Epithelial cell of esophagus (primary cell): ENCODE results near the gene SFSWAP.
A peak's percentile ranks its signal among the peaks of the same experiment; 100 is the strongest.

Experiments
- DNase-seq: peaks from one replicate; pipeline ENCODE4 v3.0.0; 2010; ENCODE audit warnings: low read depth
- H3K4me3 ChIP-seq: 2 replicates; pipeline ENCODE4 v1.5.1; 2011; ENCODE audit warnings: mild to moderate bottlenecking, low read length, control low read depth
- TF ChIP-seq, protein P1 (sequence below): IDR thresholded peaks from 2 replicates; pipeline ENCODE4 v1.5.1; 2011; ENCODE audit warnings: low read depth, mild to moderate bottlenecking, low read length, control low read depth, inconsistent platforms; ENCODE audit not compliant: insufficient read depth; ENCODE audit errors: missing control alignments

SFSWAP gene

DNA sequence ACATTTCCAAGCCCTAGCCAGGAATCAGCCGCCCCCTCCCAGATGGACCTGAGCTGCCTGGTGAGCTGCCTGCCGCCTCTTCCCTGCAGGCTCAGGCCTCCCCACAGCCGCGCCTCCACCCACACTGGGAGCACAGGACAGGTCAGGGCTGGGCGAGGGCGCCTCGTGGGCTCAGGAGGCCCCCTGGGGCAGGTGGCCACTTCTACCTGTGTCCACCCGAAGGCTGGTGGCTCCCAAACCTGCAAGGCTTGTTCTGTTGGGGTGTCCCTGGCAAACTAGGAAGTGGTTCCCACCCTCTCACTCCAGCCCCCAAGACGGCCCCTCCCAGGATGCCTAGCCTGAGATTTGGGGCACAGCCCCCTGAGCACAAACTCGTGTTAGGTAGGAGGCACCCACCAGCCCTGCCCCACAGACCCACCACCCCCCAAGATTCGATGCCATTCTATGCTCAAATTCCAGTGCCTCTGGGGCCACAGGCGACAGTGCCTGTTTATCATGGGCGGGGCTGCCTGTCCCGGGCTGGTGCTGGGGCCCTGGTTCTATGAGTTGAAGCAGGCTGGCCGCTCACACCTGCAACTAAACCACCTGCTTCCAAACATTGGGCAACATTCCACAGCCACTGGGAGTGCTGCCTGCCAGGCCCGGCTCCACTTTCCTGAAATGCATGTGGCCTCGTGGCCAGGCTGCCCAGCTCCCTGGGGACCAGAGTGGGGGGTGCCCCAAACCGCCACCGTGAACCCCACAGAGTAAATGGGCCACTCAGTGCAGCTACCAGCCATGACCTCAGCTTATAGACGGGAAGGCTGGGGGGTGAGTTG lies 124.1 kb downstream of the SFSWAP start:
- peak; percentile 23 for DNase-seq
- no peak overlapping the region for H3K4me3 ChIP-seq
- TF ChIP-seq, protein P1, sequence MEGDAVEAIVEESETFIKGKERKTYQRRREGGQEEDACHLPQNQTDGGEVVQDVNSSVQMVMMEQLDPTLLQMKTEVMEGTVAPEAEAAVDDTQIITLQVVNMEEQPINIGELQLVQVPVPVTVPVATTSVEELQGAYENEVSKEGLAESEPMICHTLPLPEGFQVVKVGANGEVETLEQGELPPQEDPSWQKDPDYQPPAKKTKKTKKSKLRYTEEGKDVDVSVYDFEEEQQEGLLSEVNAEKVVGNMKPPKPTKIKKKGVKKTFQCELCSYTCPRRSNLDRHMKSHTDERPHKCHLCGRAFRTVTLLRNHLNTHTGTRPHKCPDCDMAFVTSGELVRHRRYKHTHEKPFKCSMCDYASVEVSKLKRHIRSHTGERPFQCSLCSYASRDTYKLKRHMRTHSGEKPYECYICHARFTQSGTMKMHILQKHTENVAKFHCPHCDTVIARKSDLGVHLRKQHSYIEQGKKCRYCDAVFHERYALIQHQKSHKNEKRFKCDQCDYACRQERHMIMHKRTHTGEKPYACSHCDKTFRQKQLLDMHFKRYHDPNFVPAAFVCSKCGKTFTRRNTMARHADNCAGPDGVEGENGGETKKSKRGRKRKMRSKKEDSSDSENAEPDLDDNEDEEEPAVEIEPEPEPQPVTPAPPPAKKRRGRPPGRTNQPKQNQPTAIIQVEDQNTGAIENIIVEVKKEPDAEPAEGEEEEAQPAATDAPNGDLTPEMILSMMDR: no peak

DNA sequence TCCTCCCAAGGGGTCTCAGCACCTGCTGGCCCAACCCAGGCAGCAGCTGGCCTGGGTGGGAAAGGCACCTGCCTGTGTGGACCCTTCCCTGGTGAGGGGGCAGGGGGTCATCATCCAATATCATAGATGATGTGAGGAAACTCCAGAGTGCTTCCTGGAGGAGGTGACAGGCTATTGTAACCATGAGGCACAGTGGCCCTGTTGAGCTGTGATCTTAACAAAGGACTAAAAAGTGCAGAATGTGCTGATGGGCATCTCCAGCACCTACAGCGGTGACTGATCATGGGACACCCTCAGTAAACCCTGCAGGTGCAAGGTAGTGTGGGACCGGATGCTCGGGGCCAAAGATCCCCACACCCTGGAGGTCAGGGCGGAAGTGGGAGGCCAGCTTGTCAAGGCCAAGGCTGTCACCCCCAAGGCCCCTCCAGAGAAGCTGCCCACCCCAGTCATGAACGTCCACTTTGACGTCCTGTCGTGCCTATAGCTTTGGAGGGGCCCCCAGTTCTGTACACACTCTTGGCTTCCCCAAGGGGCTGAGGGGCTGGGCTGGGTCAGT lies 124.8 kb downstream of the SFSWAP start:
- H3K4me3 ChIP-seq: no peak overlapping the region
- no peak for DNase-seq
- TF ChIP-seq, protein P1: no peak

DNA sequence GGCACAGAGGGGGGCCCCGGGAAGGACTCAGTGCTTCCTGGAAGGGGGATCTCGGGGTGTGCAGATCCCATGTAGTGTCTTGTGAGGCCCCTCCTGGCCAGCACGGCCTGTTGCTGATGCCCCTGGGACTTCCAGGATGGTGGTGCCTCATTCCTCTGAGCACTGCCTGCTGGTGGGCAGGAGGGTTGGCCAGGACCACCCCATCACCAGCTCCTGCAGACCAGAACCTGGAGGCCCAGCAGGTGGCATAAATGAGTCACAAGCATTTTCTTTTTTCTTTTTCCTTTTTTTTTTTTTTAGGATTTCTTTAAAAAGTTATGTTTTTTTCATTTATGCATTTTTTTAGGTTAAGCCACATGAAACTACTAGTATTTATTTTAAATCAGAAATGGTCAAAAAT lies 125.3 kb downstream of the SFSWAP start:
- DNase-seq: no peak
- TF ChIP-seq, protein P1: peak; percentile 35
- no peak overlapping the region for H3K4me3 ChIP-seq

DNA sequence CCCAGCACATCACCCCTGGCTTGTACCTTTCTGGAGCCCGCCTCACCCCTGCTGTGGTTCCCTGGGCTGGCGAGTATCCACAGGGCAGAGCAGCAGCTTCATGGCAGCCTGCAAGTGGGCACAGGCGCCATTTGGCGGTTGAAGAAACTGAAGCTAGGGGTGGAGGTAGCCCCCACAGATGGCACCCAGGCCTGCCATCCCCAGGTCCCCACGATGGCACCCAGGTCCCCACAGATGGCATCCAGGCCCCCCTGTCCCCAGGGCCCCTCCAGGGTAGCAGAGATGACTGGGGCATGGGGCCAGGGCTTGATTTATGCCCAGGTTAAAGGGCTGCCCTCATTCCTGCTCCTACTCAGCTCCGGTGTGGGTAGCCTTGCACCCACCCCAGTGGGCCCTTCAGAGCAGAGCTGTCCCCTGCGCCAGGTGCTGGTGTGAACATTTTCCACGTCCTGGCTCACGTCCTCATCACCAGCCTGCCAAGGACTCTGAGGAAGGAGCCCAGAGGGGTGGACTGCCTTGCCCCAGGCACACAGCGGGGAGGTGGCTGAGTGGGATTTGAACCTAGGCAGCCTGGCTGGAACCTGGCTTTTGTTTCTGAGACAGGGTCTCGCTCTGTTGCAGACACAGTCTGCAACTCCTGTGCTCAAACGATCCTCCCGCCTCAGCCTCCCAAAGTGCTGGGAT lies 126.0 kb downstream of the SFSWAP start:
- no peak for DNase-seq
- no peak overlapping the region for H3K4me3 ChIP-seq
- TF ChIP-seq, protein P1: no peak

DNA sequence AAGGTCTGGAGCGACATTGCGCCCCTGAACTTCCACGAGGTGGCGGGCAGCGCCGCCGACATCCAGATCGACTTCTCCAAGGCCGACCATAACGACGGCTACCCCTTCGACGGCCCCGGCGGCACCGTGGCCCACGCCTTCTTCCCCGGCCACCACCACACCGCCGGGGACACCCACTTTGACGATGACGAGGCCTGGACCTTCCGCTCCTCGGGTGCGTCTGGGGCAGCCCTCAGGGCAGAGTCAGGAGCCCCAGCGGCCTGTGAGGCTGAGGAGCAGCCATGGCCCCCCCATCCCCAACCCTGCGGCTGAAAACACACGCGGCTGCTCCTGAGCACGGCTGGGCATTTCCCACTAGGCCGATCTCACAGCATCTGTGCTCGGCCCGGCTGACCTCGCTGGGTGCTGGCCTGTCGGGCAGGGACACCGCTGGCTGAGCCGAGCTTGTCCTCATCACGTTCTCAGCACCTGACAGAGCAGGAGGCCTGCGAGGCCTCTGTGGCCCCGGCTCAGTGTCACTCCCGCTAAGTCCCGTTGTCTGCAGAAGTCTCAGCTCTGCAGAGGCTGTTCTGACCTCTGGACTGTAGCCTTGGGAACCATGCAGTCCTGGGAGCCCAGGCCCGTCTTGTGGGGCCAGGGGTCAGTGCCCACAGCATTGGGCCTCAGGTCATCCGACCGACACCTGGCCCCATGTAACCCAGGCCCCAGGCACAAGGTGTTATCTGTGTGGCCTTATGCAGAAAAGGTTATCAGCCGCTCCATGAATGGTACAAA lies 129.9 kb downstream of the SFSWAP start:
- no peak overlapping the region for H3K4me3 ChIP-seq
- TF ChIP-seq, protein P1: no peak
- no peak for DNase-seq

DNA sequence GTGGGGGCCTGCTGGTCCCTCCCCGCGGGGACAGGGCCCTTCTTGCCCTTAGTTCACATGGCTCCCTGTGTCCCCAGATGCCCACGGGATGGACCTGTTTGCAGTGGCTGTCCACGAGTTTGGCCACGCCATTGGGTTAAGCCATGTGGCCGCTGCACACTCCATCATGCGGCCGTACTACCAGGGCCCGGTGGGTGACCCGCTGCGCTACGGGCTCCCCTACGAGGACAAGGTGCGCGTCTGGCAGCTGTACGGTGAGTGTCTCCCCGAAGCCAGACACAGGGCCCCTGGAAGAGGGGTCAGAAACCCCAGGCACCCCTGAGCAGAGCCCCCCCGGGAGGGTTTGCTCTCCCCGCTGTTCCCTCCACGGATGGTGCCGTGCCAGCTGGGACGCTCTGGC lies 130.7 kb downstream of the SFSWAP start:
- TF ChIP-seq, protein P1: no peak

More for the DNA sequence above, 130.7 kb downstream of the SFSWAP start:
- DNase-seq: no peak
- H3K4me3 ChIP-seq: no peak overlapping the region
